GM21447 (cell line): ENCODE data around the gene PYGB.

Source experiments
- ATAC-seq: cut with Tn5 transposase; IDR thresholded peaks from one replicate; pipeline ENCODE4 v1.9.1; 2021; ENCODE audit not compliant: unreplicated experiment

PYGB gene

GRCh38 chr20:25247956-25248785 is at the start of gene PYGB:
Gene PYGB (plus strand): TSS chr20:25248085. CDS start chr20:25248179, 94 bp downstream.
- peak; percentile 54 for ATAC-seq

- ATAC-seq: no peak
Observed at GRCh38 chr20:25198663-25199383, 49.1 kb upstream of the PYGB start.

DNA sequence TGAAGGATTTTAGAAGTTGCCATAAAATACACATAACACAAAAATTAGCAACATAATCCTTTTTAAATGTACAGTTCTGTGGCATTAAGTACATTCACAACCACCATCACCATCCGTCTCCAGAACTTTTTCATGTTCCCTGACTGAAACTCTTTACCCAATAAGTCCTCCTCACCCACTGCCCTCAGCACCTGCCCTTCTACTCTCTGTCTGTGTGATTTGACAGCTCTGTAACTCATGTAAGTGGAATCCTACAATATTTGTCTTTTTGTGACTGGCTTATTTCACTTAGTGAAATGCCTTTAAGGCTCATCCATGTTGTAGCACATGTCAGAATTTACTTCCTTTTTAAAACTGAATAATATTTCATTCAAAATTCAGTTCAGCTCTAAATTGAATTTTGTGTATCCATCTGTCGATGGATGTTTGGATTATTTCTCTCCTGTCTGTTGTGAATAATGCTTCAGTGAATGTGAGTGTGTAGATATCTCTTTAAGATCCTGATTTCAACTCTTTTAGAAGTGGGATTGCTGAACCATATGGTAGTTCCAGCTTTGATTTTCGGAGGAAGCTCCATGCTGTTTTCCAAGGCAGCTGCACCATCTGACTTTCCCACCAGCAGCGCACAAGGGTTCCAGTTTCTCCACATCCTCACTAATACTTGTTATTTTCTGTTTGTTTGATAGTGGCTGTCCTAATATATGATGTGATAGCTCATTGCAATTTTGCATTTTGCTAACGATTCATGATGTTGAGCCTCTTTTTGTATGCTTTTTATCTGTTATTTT is 48.2 kb upstream of the PYGB start:
- ATAC-seq: no peak

- ATAC-seq: no peak
Observed at GRCh38 chr20:25203089-25203488, 44.8 kb upstream of the PYGB start.

- no peak for ATAC-seq
Observed at GRCh38 chr20:25203871-25204320, 44.0 kb upstream of the PYGB start.

DNA sequence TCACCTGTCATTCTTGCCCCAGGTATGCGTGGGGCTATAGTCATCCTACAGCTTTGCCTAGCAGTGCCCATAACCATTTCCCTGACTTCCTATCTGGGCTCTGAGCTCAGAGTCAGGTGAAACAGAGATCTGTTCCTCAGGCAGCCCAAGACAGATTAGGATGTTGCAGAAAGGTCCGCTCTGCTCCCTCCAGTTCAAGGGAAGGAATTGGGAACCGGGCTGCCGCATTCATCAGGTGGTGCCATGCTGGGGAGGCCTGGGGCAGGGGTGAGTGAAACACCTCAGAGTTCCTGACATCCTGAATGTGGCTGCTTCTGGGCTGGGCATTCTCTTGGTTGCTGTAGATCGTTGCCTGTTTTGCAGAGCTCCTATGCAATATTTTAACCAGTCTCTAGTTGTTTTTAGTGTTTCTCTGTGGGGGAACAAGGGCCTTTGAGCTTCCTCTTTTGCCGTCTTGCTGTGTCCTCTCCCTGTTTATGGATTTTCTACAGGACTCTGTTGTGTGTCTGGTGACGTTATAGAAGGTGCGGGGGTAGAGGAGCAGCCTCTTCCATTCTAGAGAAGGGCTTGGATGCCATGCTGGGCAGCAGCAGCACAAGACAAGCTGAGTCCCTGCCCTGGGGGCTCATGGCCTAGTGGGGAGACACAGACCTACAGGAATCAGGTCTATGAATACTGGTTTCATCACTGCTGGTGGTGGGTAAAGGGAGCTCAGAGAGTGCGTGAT is 43.2 kb upstream of the PYGB start:
- ATAC-seq: no peak

DNA sequence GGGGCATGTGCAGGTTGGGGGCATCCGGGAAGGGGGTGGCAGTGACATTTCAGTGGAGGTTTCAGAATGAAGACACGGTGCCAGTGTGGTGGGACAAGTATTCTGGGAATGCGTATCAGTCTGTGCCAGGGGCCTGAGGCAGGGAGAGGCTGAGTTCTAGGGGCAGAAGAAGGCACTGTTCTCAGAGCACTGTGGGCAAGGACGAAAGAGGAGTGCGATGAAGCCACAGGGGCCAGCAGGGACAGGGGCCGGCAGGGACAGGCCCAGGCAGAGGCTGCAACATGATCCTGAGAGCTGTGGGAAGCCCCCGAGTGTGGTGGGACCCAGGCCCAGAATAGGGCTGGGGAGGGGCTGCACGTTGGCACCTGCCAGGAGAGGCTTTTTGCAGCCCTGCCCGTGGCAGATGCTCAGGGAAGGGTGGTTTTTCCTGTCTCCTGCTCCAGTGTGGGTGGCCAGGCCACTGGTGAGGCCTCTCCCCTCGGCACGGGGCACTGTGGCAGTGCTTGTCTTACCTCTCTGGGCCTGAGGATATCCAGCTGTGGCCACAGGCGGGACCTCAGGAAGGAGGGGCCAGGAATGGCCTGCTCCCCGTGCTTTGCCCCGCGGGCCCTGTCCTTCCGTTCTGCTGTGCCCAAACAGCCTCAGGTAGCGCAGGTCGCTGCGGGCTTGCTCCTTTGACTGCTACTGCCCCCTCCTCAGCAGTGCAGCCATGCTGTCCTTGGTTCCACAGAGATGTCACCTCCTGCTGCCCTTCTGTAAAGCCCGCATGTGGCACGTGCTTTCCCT is 42.4 kb upstream of the PYGB start:
- ATAC-seq: no peak

GRCh38 chr20:25206063-25206403 is 41.9 kb upstream of the PYGB start:
- no peak for ATAC-seq

GRCh38 chr20:25206548-25206947 is 41.3 kb upstream of the PYGB start:
- no peak for ATAC-seq

- no peak for ATAC-seq
Observed at GRCh38 chr20:25207149-25207959, 40.5 kb upstream of the PYGB start.

DNA sequence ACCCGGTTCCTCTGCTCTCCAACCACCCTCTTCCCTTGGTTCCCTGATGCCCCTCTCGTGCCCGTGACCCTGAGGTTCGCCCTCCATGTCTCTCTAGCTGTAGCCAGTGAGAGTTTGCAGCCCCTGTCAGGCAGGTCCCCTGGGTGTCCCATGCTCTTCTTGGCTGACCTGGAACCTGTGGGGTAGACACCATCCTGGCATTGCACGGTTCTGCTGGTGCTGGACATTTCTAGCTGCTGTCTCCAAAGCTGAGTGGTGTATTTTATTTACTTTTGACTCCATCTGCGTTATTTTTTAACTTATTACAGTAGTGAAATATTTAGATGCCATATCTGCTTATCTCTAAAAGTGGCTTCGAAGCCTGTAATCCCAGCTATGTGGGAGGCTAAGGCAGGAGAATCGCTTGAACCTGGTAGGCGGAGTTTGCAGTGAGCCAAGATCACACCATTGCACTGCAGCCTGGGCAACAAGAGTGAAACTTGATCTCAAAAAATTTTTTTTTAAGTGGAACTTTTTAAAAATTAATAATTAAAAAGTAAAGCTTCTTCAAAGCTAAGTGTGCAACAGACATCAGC is 39.8 kb upstream of the PYGB start:
- ATAC-seq: no peak

DNA sequence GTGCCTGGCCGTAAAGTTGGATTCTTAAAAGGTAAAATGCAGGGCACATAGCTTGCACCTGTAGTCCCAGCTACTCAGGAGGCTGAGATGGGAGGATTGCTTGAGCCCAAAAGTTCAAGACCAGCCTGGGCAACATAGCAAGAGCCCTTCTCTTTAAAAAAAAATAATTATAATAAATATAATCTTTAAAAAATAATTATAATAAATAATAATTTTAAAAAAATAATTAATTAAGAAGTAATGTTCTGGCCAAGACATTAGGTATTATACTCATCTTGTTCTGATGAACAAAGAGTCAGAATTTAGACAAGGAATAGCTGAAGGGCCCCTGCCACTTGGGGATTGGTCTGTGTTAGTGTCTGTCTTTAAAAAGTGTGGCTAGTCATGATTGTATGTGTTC is 38.5 kb upstream of the PYGB start:
- ATAC-seq: no peak

- ATAC-seq: no peak
Observed at GRCh38 chr20:25209911-25210310, 38.0 kb upstream of the PYGB start.

DNA sequence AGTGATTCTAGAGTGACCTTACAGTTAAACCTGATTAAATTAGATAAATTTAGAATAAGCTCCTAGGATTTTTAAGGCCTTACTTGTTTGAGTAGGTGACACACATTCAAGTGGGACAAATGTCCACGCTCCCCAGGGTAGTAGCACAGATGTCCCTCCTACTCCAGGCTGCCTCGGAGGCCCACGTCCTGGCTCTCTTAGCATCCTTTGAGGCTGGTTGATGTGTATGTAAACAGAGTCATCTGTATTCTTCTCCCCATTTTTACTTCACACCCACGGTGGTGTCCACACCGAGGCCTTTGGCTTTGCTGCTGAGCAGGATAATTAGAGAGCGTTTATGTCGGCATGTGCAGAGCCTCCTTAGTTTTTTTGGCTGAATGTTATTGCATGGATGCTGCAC is 36.6 kb upstream of the PYGB start:
- ATAC-seq: no peak

GRCh38 chr20:25212242-25212641 is 35.6 kb upstream of the PYGB start:
- ATAC-seq: no peak

DNA sequence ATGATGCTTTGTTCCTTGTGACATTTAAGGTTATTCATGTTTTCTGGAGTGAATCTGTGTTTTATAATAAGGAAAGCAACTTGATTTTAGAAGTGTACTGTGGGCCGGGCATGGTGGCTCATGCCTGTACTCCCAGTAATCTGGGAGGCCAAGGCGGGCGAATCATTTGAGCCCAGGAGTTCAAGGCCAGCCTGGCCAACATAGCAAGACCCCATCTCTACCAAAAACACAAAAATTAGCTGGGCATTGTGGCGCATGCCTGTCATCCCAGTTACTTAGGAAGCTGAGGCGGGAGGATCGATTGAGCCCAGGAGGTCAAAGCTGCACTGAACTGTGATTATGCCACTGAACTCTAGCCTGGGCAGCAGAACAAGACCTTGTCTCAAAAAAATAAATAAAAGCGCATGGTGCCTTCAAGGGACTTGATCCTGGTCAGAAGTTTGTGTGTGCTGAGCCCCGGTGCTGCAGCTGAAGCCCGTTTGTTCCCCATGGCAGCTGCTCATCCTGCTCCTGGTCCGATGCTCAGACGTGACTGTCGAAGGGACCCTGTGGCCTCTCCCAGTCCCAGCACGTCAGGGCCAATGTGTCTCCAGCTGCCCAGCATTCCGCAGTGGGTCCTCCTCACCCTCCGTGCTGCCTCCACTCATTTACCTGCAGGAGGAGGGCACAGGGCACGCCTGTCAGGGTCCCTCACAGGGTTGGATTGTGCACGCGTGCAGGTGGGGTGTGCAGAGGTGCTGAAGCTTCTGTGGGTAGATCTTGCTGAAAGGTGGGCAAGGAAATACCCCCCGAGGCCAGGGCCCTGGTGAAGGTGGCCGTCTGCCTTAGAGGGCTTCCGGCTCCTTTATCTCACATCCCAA is 34.1 kb upstream of the PYGB start:
- no peak for ATAC-seq

GRCh38 chr20:25214426-25214790 is 33.5 kb upstream of the PYGB start:
- no peak for ATAC-seq

DNA sequence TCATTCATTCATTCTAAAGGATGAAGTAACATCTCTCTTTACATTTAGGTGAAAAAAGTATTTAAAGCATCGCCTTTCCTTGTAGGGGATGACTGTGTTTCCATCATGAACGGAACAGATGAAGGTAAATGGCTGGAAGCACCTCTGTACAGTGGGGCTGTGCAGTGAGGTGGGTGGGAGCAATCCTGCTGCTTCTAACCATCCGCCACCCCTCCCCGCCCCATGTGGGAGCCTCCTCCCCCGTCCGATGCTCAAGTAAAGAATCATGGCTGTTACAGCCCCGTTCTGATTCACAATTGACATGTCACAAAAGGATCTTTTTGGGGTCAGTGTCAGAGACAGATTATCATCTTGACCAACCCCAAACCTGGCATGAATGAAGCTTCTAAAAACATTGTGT is 33.1 kb upstream of the PYGB start:
- ATAC-seq: no peak
